ENCODE results near the gene C3orf33. TPM values are rescaled to one million over a fixed set of nuclear protein-coding genes. Genes with fewer than 3 reads are reported as not detected.

The C3orf33 gene
- polyA plus RNA-seq, 2 of the 4 experiments (the other 2 are of a cell fraction): 8.3 to 11.1 TPM

- ATAC-seq: peak; percentile 56 to 66; a peak in 3 of 6 replicates
- Histone ChIP-seq H3K27ac (peak overlapping the region in 1 of 2 experiments; percentile 60; a peak in 3 of 6 replicates), H3K4me2 (no peak overlapping the region), H3K9me3 (no peaks in the 10 kb centered on the region), H3K4me3 (no peak overlapping the region), H3K4me1 (0 out of 3 replicates have a peak, but pooled peaks cover 5% of the 10 kb centered on the region)
- CTCF ChIA-PET: interaction anchor here (1.2 to 1.9 kb wide), 4 partner anchors 14 to 40 kb away, joined by 3 to 6 read pairs (median 4); partner anchors contain the start of gene C3orf33
- no peak for FAIRE-seq
- 71% methylated on average over 1 of the region's 1 CpG for WGBS (ENCODE audit: missing lambda C conversion rate)
- POLR2A ChIA-PET: no interaction called here
- DNase-seq (ENCODE audit: low read depth in 1 of 2, low spot score in 1 of 2): peak in 1 of 2 experiments; percentile 44
- TF ChIP-seq HOXB13 (CRISPR knock-in tag; IDR thresholded peaks at IDR 0.05; ENCODE audit: low read depth) (no peak), KDM1A (IDR thresholded peaks at IDR 0.05; ENCODE audit: low read depth) (no peak), ATOH8 (CRISPR knock-in tag; IDR thresholded peaks at IDR 0.05; ENCODE audit: low read depth) (no peak), MAFK (IDR thresholded peaks at IDR 0.05; ENCODE audit: partially characterized antibody) (peak; percentile 50), FOSL2 (IDR thresholded peaks at IDR 0.05) (no peak), FOSL2 (CRISPR knock-in tag; IDR thresholded peaks at IDR 0.05) (peak; percentile 87), CEBPB (IDR thresholded peaks at IDR 0.05) (no peak), RAD21 (conservative IDR thresholded peaks at IDR 0.05 in 1 of 2, IDR thresholded peaks at IDR 0.05 in 1 of 2) (no peak), HES2 (IDR thresholded peaks at IDR 0.05) (no peak), BCL3 (IDR thresholded peaks at IDR 0.05) (no peak), NFE2L2 (conservative IDR thresholded peaks at IDR 0.05; ENCODE audit: low read length) (0 out of 2 replicates have a peak, but pooled peaks have one; percentile 14)
These were observed 39.9 kb downstream of the C3orf33 start for GRCh38 chr3:155766206-155766605.

GRCh38 chr3:155763870-155764463 is 42.1 kb downstream of the C3orf33 start:
- 0 out of 3 replicates have a peak, but pooled peaks cover 5% of the 10 kb centered on the region for H3K4me1 ChIP-seq
- no peak for DNase-seq (ENCODE audit: low read depth in 1 of 2, low spot score in 1 of 2)
- POLR2A ChIA-PET: no interaction called here
- H3K4me3 ChIP-seq: no peak overlapping the region
- H3K4me2 ChIP-seq: no peak overlapping the region
- no peaks in the 10 kb centered on the region for H3K9me3 ChIP-seq
- no peak for ATAC-seq
- no peak overlapping the region for H3K27ac ChIP-seq
- no peak for FAIRE-seq
- TF ChIP-seq CEBPB (IDR thresholded peaks at IDR 0.05) (peak in 1 of 2 experiments; percentile 15; a peak in 2 of 4 replicates), NR3C1 (IDR thresholded peaks at IDR 0.05) (no peak)
- WGBS (ENCODE audit: missing lambda C conversion rate): 94% methylated on average over 3 of the region's 3 CpGs
- CTCF ChIA-PET: interaction anchor here (2.2 kb wide), 1 partner anchor 42 kb away, joined by 9 read pairs; the partner anchor contains the start of gene C3orf33

GRCh38 chr3:155760653-155761052 is 45.4 kb downstream of the C3orf33 start:
- ChIA-PET CTCF (interaction anchor here (1.3 kb wide), 1 partner anchor 9 kb away, joined by 3 read pairs; no protein-coding TSS in a partner anchor), POLR2A (no interaction called here)
- Histone ChIP-seq H3K27ac (no peak overlapping the region), H3K4me3 (no peak overlapping the region), H3K4me1 (no peaks in the 10 kb centered on the region), H3K4me2 (no peak overlapping the region), H3K9me3 (no peaks in the 10 kb centered on the region)
- 92% methylated on average over 4 of the region's 4 CpGs for WGBS (ENCODE audit: missing lambda C conversion rate)
- ATAC-seq: no peak
- DNase-seq (ENCODE audit: low read depth in 1 of 2, low spot score in 1 of 2): no peak
- TF ChIP-seq POLR2AphosphoS2 (conservative IDR thresholded peaks at IDR 0.05; ENCODE audit: low read length): no peak
- no peak for TF ChIP-seq RNF2 (IDR thresholded peaks at IDR 0.05; ENCODE audit: borderline replicate concordance, low read depth)
- no peak for TF ChIP-seq HDAC2 (IDR thresholded peaks at IDR 0.05)
- no peak for TF ChIP-seq FOXS1 (CRISPR knock-in tag; IDR thresholded peaks at IDR 0.05)
- no peak for TF ChIP-seq HOXA7 (CRISPR knock-in tag; IDR thresholded peaks at IDR 0.05)
- no peak for TF ChIP-seq ESRRA (IDR thresholded peaks at IDR 0.05; ENCODE audit: borderline replicate concordance, low read length)
- TF ChIP-seq ATOH8 (CRISPR knock-in tag; IDR thresholded peaks at IDR 0.05; ENCODE audit: low read depth): no peak
- no peak for TF ChIP-seq RCOR1 (IDR thresholded peaks at IDR 0.05; ENCODE audit: low read depth, low read length)
- no peak for TF ChIP-seq BHLHE40 (IDR thresholded peaks at IDR 0.05; ENCODE audit: low read depth, low read length)
- no peak for TF ChIP-seq PBX3 (IDR thresholded peaks at IDR 0.05)
- no peak for TF ChIP-seq PHF8 (IDR thresholded peaks at IDR 0.05; ENCODE audit: borderline replicate concordance, low read depth)
- no peak for TF ChIP-seq HEYL (CRISPR knock-in tag; IDR thresholded peaks at IDR 0.05)
- no peak for FAIRE-seq

All from A549 (cell line).